GM12801 (cell line): ENCODE measurements around the gene GPR161.

Experiments used
- CTCF ChIP-seq: IDR thresholded peaks from one replicate; pipeline ENCODE4 v1.5.1; 2011; ENCODE audit warnings: control low read depth; ENCODE audit not compliant: insufficient read length; ENCODE audit errors: extremely low read depth

The GPR161 gene

GRCh38 chr1:168057921-168058320, 78.8 kb downstream of the GPR161 start:
- no peak for TF ChIP-seq CTCF

- TF ChIP-seq CTCF, result no peak
These were observed 79.4 kb downstream of the GPR161 start for GRCh38 chr1:168057355-168057754.

GRCh38 chr1:168054117-168054516, 82.6 kb downstream of the GPR161 start:
- TF ChIP-seq CTCF, result no peak

- TF ChIP-seq CTCF, result no peak
These were observed 83.0 kb downstream of the GPR161 start for GRCh38 chr1:168053681-168054080.

GRCh38 chr1:168050880-168051279, 85.8 kb downstream of the GPR161 start:
- TF ChIP-seq CTCF, result no peak

GRCh38 chr1:168050307-168050706, 86.4 kb downstream of the GPR161 start:
- no peak for TF ChIP-seq CTCF

- no peak for TF ChIP-seq CTCF
These were observed 91.4 kb downstream of the GPR161 start for GRCh38 chr1:168045311-168045710.

- TF ChIP-seq CTCF, result no peak
These were observed 94.4 kb downstream of the GPR161 start for GRCh38 chr1:168042362-168042761.
